Measurements from ENCODE around the gene MGME1.

Gene MGME1

GRCh38 chr20:17934141-17934862 lies 34.5 kb upstream of the MGME1 start:
- Histone ChIP-seq H4K91ac (ENCODE audit: low read depth, low read length, poor library complexity) (no peak overlapping the region), H3K23ac (ENCODE audit: low read depth, low read length, poor library complexity) (no peak overlapping the region), H2BK12ac (ENCODE audit: low read length) (no peak overlapping the region), H3K9ac (ENCODE audit: low read depth, low read length, poor library complexity) (no peak overlapping the region), H3K27ac (replicated peaks; ENCODE audit: low read length) (peak overlapping the region; percentile 59), H3K18ac (ENCODE audit: low read length) (peak overlapping the region; percentile 23), H3K9me3 (replicated peaks in 1 of 2; ENCODE audit: control insufficient read depth in 2 of 2, insufficient read depth in 1 of 2, low read depth in 1 of 2, low read length in 2 of 2) (peaks cover 0 to 3% of the 10 kb centered on the region in 2 donors), H2AK5ac (ENCODE audit: low read depth, low read length) (no peak overlapping the region), H3K14ac (ENCODE audit: low read length) (no peak overlapping the region), H3K4me1 (ENCODE audit: control insufficient read depth in 2 of 2, insufficient read depth in 1 of 2, low read depth in 1 of 2, low read length in 2 of 2) (peaks cover 25% of the 10 kb centered on the region in 2 donors), H3K4me3 (ENCODE audit: low read length in 2 of 2) (peak overlapping the region in 1 of 2 donors; percentile 7), H4K8ac (ENCODE audit: low read depth, low read length) (no peak overlapping the region), H2BK5ac (ENCODE audit: low read length) (no peak overlapping the region), H2AFZ (ENCODE audit: low read length) (peak overlapping the region; percentile 76), H3K27me3 (ENCODE audit: control insufficient read depth in 3 of 3, insufficient read depth in 3 of 3, low read depth in 1 of 3, low read length in 3 of 3) (no peaks in the 10 kb centered on the region), H3K4ac (ENCODE audit: low read length) (no peak overlapping the region), H3K4me2 (ENCODE audit: insufficient read depth, low read length, poor library complexity, severe bottlenecking) (peak overlapping the region; percentile 53), H3K79me1 (ENCODE audit: low read depth, low read length) (no peaks in the 10 kb centered on the region), H2BK120ac (ENCODE audit: low read depth, low read length) (no peak overlapping the region), H2BK15ac (ENCODE audit: low read length) (no peak overlapping the region), H3K36me3 (replicated peaks in 1 of 2; ENCODE audit: control insufficient read depth in 2 of 2, insufficient read depth in 2 of 2, low read length in 2 of 2) (no peaks in the 10 kb centered on the region)
- DNase-seq (ENCODE audit: low spot score) = no peak
- no CpG with 5 or more reads among the region's 16 CpGs for WGBS, 2 donors (ENCODE audit: extremely low coverage in 2 of 2, insufficient read length in 2 of 2, insufficient replicate concordance in 1 of 2)

GRCh38 chr20:17935186-17935585 lies 33.6 kb upstream of the MGME1 start:
- Histone ChIP-seq H3K4me1 (ENCODE audit: control insufficient read depth in 2 of 2, insufficient read depth in 1 of 2, low read depth in 1 of 2, low read length in 2 of 2) (peaks cover 25 to 30% of the 10 kb centered on the region in 2 donors), H3K79me1 (ENCODE audit: low read depth, low read length) (no peaks in the 10 kb centered on the region), H3K9me3 (replicated peaks in 1 of 2; ENCODE audit: control insufficient read depth in 2 of 2, insufficient read depth in 1 of 2, low read depth in 1 of 2, low read length in 2 of 2) (peaks cover 0 to 3% of the 10 kb centered on the region in 2 donors), H3K27ac (replicated peaks; ENCODE audit: low read length) (no peak overlapping the region), H3K27me3 (ENCODE audit: control insufficient read depth in 3 of 3, insufficient read depth in 3 of 3, low read depth in 1 of 3, low read length in 3 of 3) (no peaks in the 10 kb centered on the region), H3K36me3 (replicated peaks in 1 of 2; ENCODE audit: control insufficient read depth in 2 of 2, insufficient read depth in 2 of 2, low read length in 2 of 2) (peaks cover 0 to 8% of the 10 kb centered on the region in 2 donors), H2AFZ (ENCODE audit: low read length) (no peak overlapping the region), H4K91ac (ENCODE audit: low read depth, low read length, poor library complexity) (no peak overlapping the region), H4K8ac (ENCODE audit: low read depth, low read length) (no peak overlapping the region), H2BK15ac (ENCODE audit: low read length) (no peak overlapping the region), H3K14ac (ENCODE audit: low read length) (no peak overlapping the region), H3K9ac (ENCODE audit: low read depth, low read length, poor library complexity) (no peak overlapping the region), H2BK5ac (ENCODE audit: low read length) (no peak overlapping the region), H2AK5ac (ENCODE audit: low read depth, low read length) (no peak overlapping the region), H3K4ac (ENCODE audit: low read length) (no peak overlapping the region), H3K4me2 (ENCODE audit: insufficient read depth, low read length, poor library complexity, severe bottlenecking) (no peak overlapping the region), H2BK120ac (ENCODE audit: low read depth, low read length) (no peak overlapping the region), H2BK12ac (ENCODE audit: low read length) (no peak overlapping the region), H3K18ac (ENCODE audit: low read length) (peak overlapping the region; percentile 9), H3K4me3 (ENCODE audit: low read length in 2 of 2) (no peak overlapping the region), H3K23ac (ENCODE audit: low read depth, low read length, poor library complexity) (no peak overlapping the region)
- DNase-seq (ENCODE audit: low spot score) = no peak
- no CpG with 5 or more reads among the region's 3 CpGs for WGBS, 2 donors (ENCODE audit: extremely low coverage in 2 of 2, insufficient read length in 2 of 2, insufficient replicate concordance in 1 of 2)

- peaks cover 0 to 3% of the 10 kb centered on the region in 2 donors for H3K9me3 ChIP-seq (replicated peaks in 1 of 2; ENCODE audit: control insufficient read depth in 2 of 2, insufficient read depth in 1 of 2, low read depth in 1 of 2, low read length in 2 of 2)
- no peaks in the 10 kb centered on the region for H3K79me1 ChIP-seq (ENCODE audit: low read depth, low read length)
- H3K27ac ChIP-seq (replicated peaks; ENCODE audit: low read length) = no peak overlapping the region
- H2AK5ac ChIP-seq (ENCODE audit: low read depth, low read length) = no peak overlapping the region
- H3K23ac ChIP-seq (ENCODE audit: low read depth, low read length, poor library complexity) = peak overlapping the region; percentile 27
- no peak overlapping the region for H3K4me2 ChIP-seq (ENCODE audit: insufficient read depth, low read length, poor library complexity, severe bottlenecking)
- no peaks in the 10 kb centered on the region for H3K27me3 ChIP-seq (ENCODE audit: control insufficient read depth in 3 of 3, insufficient read depth in 3 of 3, low read depth in 1 of 3, low read length in 3 of 3)
- no peak overlapping the region for H2BK5ac ChIP-seq (ENCODE audit: low read length)
- H3K4me1 ChIP-seq (ENCODE audit: control insufficient read depth in 2 of 2, insufficient read depth in 1 of 2, low read depth in 1 of 2, low read length in 2 of 2) = peaks cover 25 to 30% of the 10 kb centered on the region in 2 donors
- H3K14ac ChIP-seq (ENCODE audit: low read length) = peak overlapping the region; percentile 5
- no peak overlapping the region for H2BK12ac ChIP-seq (ENCODE audit: low read length)
- H3K36me3 ChIP-seq (replicated peaks in 1 of 2; ENCODE audit: control insufficient read depth in 2 of 2, insufficient read depth in 2 of 2, low read length in 2 of 2) = peaks cover 0 to 14% of the 10 kb centered on the region in 2 donors
- DNase-seq (ENCODE audit: low spot score) = no peak
- no CpG with 5 or more reads among the region's 9 CpGs for WGBS, 2 donors (ENCODE audit: extremely low coverage in 2 of 2, insufficient read length in 2 of 2, insufficient replicate concordance in 1 of 2)
- no peak overlapping the region for H3K9ac ChIP-seq (ENCODE audit: low read depth, low read length, poor library complexity)
- H2AFZ ChIP-seq (ENCODE audit: low read length) = no peak overlapping the region
- no peak overlapping the region for H4K91ac ChIP-seq (ENCODE audit: low read depth, low read length, poor library complexity)
- no peak overlapping the region for H2BK120ac ChIP-seq (ENCODE audit: low read depth, low read length)
- H3K4ac ChIP-seq (ENCODE audit: low read length) = no peak overlapping the region
- no peak overlapping the region for H2BK15ac ChIP-seq (ENCODE audit: low read length)
- H4K8ac ChIP-seq (ENCODE audit: low read depth, low read length) = no peak overlapping the region
- H3K18ac ChIP-seq (ENCODE audit: low read length) = peak overlapping the region; percentile 58
- H3K4me3 ChIP-seq (ENCODE audit: low read length in 2 of 2) = no peak overlapping the region
These were observed 33.1 kb upstream of the MGME1 start for GRCh38 chr20:17935761-17936160.

GRCh38 chr20:17936286-17936760 lies 32.5 kb upstream of the MGME1 start:
- Histone ChIP-seq H2AK5ac (ENCODE audit: low read depth, low read length) (no peak overlapping the region), H2AFZ (ENCODE audit: low read length) (peak overlapping the region; percentile 15), H3K4me1 (ENCODE audit: control insufficient read depth in 2 of 2, insufficient read depth in 1 of 2, low read depth in 1 of 2, low read length in 2 of 2) (peaks cover 25 to 30% of the 10 kb centered on the region in 2 donors), H3K27me3 (ENCODE audit: control insufficient read depth in 3 of 3, insufficient read depth in 3 of 3, low read depth in 1 of 3, low read length in 3 of 3) (no peaks in the 10 kb centered on the region), H3K79me1 (ENCODE audit: low read depth, low read length) (no peaks in the 10 kb centered on the region), H4K91ac (ENCODE audit: low read depth, low read length, poor library complexity) (no peak overlapping the region), H2BK15ac (ENCODE audit: low read length) (no peak overlapping the region), H3K4ac (ENCODE audit: low read length) (no peak overlapping the region), H3K36me3 (replicated peaks in 1 of 2; ENCODE audit: control insufficient read depth in 2 of 2, insufficient read depth in 2 of 2, low read length in 2 of 2) (peaks cover under 1 to 20% of the 10 kb centered on the region in 2 donors), H3K4me2 (ENCODE audit: insufficient read depth, low read length, poor library complexity, severe bottlenecking) (no peak overlapping the region), H3K14ac (ENCODE audit: low read length) (peak overlapping the region; percentile 5), H3K9ac (ENCODE audit: low read depth, low read length, poor library complexity) (no peak overlapping the region), H3K18ac (ENCODE audit: low read length) (no peak overlapping the region), H3K23ac (ENCODE audit: low read depth, low read length, poor library complexity) (no peak overlapping the region), H3K4me3 (ENCODE audit: low read length in 2 of 2) (no peak overlapping the region), H3K9me3 (replicated peaks in 1 of 2; ENCODE audit: control insufficient read depth in 2 of 2, insufficient read depth in 1 of 2, low read depth in 1 of 2, low read length in 2 of 2) (peaks cover 0 to 2% of the 10 kb centered on the region in 2 donors), H2BK120ac (ENCODE audit: low read depth, low read length) (no peak overlapping the region), H2BK12ac (ENCODE audit: low read length) (no peak overlapping the region), H4K8ac (ENCODE audit: low read depth, low read length) (no peak overlapping the region), H2BK5ac (ENCODE audit: low read length) (no peak overlapping the region), H3K27ac (replicated peaks; ENCODE audit: low read length) (no peak overlapping the region)
- no CpG with 5 or more reads among the region's 8 CpGs for WGBS, 2 donors (ENCODE audit: extremely low coverage in 2 of 2, insufficient read length in 2 of 2, insufficient replicate concordance in 1 of 2)
- no peak for DNase-seq (ENCODE audit: low spot score)
